Measurements from ENCODE around the gene TMEM269.

DNA sequence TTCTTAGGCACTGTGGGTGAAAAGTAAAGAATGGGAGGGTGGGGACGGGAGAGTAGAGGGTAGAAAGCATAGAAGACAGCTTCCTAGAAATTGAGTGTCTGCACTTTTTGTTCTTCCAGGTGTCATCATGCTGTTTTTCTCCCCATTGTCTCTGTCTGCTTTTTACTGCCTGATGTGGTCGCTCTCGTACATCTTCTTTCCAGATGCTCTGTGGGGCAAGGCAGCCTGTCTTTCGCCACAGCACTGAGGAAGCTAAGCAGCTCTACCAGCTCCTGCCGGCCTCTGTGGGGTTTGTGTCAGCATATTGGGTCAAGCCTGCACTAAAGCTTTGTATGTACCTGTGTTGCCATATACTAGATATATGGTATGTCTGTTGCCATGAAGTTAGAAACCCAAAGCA is 13.2 kb downstream of the TMEM269 start:
- TF ChIP-seq EZH2 (IDR thresholded peaks at IDR 0.05; ENCODE audit: insufficient read depth, poor library complexity, severe bottlenecking), result no peak
- no peak for TF ChIP-seq EZH2phosphoT487 (IDR thresholded peaks at IDR 0.05; ENCODE audit: insufficient read depth, low read depth)
